RPMI8226 (cell line): ENCODE measurements around the gene SDK1.
"Not testable (repeated sequence)": the region's sequence is repeated elsewhere in the genome, so short reads cannot be mapped to it uniquely, and the experiment has no call there.

Experiments
- DNase-seq: peaks from one replicate; pipeline ENCODE4 v3.0.0-alpha.2; 2015

Gene SDK1

DNA sequence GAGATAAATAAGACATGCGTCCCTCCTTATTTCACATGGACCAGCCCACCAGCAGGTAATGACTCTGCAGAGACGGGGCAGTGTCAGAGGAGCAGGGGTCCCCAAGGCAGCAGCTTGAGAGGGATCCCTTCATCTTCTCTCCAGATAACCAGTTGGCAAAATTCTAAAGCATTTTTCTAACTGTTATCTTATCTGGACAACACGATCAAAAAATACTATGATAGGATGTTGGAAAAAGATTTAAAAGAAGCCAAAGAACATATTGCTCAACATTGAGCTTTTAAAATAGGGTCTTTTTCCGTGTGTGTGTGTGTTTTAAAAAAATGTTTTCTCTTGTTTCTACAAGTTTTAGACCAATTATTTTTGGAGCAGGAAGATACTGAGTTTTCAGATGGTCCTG is 641.2 kb downstream of the SDK1 start:
- no peak for DNase-seq

DNA sequence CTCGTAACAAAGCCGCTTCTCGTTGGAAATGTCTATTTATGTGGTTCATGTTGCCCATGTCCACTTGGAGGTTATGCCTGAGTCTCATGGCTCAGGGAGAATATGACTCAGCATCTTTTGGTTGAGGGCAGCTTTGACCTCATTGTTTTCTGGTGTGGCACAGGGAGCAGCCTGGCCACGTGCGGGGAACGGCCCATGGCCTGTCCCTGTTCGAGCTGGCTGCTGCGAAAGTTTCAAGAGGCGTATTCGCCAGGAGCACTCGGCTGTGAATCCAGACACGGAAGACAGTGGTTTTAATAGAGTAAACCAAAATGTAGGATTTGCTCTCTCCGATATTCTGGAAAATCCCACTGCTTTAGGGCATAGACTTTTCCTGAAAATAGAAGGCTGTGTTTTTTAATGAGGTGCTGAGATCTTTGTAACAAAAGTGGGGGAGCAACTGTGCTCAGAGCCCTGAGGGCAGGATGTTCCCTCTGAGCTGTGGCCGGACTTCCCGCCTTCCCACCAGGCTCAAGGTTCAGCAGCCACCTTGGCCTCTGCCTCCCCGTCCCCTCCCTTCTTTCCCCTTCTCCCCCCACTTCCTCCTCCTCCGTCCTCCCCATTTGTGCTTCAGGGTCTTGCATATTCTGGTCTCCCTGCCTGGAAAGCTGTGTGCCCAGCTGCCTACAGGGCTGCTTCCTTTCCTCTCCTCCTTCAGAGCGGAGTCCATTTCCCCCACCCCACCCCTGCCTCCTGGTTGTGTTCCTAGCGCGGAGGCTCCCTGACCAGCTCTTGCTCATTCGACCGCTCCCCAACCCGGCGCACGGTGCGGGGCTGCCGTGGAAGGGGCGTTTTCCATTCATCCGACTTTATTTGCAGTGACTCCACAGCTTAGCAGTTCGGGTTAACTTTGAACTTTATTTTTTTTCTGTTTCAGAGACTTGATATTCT is 642.0 kb downstream of the SDK1 start:
- DNase-seq, result no peak

DNA sequence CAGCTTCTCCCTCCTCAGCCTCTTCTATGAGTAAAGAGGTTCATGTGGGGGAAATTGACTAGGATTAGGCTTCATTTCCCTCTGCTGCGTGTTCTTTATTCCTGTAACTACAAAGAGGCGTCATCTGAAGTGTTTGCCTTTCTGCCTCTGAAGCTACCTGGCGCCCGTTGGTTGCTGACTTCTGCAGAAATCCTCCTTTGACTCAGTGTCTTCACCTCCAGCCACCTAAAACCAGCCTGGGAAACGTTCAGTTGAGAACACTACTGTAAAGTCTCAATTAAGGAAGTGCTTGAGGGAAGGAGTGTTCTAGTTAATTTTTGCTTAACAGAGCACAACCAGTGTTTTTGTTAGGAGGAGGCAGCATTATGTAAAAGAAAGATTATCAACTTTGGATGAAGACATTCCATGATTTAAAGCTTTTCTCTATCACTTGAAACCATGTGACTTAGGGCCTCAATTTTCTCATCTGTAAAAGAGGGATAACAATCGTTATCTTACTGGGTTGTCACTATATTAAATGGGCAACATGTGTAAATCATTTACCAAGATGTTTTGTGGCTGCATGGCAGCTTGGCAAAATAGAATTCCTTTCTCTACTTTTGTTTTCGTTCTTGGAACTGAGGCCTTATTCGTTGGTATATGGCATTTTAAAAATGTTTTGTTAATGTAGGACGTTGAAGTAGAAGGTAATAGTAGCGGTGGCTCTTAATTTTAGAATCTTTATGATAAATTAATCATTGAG is 642.9 kb downstream of the SDK1 start:
- peak; percentile 10 for DNase-seq

DNA sequence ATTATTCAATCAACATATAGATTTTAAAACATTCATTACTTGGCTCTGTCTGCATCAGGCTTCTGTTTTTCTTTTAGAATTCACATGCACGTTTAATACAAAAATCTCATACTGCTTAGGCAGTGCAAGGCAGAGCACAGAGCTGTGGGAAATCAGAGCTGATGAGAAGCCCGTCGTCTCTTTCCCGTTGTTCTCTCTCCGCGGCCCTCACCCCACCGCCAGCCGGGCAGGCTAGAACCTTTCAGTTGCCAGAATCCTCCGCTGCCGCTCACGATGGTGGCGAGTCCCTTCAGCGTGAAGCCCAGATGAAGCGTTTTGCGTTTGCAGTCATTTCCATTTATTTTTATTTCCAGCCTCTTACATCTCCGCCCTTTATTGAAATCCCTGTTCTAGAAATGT is 648.2 kb downstream of the SDK1 start:
- DNase-seq, result no peak

DNA sequence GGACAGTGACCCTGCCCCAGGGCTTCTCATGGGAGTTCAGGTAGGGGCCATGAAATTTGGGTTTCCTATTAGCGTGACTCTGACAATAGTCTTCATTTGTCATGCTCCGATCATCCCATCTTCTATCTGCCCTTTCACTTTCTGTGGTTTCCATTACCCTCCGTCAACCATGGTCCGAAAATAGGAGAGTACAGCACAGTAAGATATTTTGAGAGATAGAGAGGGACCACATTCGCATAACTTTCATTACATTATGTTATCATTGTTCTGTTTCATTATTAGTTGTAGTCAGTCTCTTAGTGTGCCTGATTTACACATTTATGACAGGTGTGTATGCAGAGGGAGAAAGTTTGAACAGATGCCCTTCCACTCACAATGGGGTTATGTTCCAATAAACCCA is 649.2 kb downstream of the SDK1 start:
- no peak for DNase-seq

DNA sequence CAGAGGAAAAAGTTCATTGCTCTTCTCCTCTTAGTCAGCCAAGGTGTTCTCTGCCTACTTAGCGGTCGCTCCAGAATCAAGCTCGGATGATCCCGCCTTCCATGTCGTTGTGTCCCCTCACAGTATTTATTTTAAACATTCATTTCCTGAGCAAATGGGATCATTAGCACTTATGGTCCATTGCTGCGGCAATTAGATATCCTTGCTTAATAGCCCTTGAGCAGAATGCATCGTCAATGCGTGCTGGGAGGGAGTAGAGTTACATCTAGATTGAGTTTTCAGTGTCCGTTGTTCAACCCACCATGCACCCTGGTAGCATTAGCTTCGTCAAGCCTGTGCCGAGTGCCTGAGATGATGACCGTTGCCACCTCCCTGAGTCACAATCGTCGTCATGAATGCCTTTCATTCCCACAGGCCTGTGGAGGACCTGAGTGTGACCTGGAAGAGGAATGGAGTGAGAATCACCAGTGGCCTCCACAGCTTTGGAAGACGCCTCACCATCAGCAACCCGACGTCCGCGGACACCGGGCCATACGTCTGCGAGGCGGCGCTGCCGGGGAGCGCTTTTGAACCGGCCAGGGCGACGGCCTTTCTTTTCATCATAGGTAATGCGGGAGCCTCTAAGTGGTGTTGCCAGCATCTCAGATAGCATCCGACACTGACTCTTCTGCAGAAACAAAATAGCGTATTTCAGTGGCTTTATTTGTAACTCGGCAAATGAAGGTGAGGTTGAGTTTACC is 650.4 kb downstream of the SDK1 start:
- no peak for DNase-seq

DNA sequence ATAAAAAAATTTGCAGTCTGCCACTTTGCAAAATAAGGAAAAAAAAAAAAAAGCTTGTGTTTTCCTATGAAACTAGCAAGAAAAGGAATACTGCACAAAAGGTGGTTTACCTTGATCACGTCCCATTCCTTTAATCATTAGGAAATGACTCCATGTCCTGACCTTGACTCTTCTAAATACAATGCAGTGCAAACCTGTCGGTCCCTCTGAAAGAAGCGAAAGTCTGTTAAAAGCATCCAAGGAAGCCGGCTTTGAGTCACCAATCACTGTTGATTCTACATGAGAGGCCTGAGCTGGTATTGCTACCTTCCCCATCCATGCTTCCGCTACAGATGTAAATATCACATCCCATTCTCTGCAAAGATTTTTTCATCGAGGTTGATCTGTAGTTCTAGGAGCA is 652.1 kb downstream of the SDK1 start:
- DNase-seq, result no peak

DNA sequence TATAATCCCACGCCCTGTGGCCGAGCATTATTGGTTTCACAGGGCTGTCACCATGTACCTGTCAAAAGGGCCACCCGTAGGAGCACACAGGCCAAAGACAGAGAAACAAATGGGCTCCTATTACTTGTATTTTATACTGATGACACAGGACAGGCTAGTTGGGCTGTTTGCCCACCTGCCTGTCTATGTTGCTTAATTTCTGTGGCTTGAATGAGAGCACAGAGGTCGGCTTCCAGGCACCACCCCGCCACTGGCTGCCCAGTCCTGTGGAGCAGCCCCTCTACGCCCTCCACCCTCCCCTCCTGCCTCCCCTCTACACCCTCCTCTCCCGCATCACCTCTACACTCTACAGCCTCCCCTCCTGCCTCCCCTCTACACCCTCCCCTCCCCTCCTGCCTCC is 652.9 kb downstream of the SDK1 start:
- DNase-seq, result no peak

DNA sequence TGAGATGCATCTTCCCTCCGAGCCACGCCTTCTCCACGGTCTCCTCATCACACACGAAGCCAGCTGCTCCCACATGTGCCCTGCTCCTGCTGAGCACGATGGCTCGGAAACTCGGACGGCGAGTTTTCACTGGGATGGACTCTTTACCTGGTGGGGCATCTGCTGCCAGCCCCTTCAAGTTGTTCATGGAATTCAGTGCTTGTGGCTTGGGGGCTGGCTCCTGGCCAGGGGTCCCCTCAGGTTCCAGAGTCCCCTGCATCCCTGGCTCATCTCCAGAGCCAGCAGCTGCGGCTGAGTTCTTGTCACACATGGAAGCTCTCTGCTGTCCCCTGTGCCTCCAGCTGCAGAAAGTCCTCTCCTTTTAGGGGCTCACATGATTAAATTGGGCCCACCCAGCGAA is 654.0 kb downstream of the SDK1 start:
- no peak for DNase-seq

DNA sequence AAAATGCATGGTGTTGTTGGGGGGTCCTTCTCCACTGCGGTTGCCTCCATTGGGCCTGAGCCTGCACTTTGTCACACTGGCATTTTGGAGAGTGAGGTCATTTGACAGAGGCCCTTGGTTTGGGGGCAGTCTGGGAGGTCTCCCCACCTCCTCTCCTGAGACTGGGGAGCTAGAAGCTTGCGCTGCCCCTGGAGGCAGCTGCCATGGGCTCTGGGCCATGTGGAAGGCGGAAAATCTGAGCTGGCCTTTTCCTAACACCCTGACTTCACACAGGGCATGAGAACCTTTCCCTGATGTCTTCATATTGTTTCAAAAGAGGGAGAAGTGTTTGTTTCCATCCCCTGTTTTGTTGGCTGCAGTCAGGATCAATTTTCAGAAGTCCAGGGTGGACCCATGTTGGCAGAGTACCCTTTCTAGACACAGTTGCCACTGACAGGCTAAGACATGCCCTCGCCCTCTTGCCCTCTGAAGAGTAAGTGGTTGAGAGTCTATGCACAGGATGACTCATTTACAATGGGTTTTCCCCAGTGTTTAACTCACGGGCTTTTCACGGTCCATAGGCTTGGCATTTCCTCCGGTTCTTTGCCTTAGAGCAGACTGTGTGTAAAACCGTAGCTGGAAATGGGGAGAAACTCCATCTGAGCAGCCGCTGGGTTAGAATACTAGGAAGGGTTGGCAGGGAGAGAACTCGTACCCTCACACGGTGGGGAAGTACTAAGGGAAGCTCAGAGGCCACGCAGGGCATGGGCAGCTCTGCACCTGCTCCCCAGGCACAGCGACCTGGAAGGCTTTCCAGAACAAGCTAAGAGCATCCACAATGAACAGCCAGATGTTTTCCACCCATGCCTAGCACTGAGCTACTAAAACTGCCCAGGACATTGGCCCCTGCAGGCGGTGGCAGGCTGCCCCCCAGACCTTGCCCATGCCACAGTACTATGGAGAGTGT is 655.0 kb downstream of the SDK1 start:
- no peak for DNase-seq

DNA sequence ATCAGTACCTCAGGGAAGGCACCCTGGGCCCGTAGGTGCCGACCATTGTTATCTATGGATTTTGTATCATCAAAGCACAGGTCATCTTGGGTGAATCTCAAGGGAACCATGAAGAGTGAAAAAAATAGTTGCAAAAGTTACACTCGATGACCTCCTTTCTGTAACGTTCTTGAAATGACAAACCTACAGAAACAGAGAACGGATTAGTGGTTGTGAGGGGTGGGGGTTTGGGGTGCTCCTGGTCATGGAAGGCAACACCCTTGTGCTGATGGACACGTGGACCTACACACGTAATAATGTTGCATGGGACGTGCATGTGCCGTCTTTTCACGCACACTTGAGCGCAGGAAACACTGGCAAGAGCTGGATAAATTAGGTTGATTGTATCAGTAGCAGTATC is 655.9 kb downstream of the SDK1 start:
- DNase-seq, result no peak

DNA sequence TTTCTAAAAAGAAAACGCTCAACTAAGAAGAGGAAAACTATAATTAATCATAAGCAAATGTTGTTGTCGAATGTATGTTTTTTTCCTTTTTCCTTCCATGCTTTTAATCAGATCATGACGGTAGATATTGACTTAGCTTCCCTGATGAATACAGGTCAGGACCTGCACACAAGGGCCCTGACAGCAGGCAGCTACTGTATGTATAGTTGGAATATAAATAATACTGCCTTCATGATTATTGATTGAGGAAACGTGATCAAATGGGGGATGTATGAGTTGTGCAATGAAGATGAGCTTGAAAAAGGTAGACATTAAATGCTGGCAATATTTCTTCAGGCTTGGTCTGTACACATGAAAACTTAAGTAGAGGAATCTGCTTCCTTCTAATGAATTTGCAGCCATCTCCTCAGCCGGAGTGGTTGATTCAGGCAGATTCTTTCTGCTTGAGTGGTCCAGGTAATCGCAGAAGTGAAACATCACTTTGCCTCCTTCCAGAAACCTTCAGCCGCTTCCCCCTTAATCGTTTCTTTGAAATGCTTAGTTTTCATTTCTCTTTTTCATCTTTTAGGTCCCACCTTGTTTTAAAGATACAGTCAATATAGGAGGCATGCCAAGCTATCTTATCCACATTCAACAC is 656.5 kb downstream of the SDK1 start:
- DNase-seq, result no peak

DNA sequence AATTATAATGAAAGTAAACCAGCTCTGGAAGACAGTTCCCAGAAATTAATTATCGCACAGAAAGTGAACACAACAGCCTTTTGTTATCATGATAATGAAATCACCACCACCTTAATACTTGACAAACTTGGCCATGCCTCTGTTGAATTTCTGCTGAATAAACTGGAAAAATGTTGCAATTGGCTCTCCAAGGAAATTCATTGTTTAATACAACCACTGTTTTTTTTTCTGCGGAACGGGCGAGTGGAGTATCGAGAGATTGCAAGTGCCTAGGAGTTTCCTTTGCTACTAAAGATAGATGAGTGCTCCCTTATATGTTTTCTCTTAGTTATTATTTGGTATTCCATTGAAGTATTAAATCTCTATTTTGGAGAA is 657.0 kb downstream of the SDK1 start:
- DNase-seq, result no peak

DNA sequence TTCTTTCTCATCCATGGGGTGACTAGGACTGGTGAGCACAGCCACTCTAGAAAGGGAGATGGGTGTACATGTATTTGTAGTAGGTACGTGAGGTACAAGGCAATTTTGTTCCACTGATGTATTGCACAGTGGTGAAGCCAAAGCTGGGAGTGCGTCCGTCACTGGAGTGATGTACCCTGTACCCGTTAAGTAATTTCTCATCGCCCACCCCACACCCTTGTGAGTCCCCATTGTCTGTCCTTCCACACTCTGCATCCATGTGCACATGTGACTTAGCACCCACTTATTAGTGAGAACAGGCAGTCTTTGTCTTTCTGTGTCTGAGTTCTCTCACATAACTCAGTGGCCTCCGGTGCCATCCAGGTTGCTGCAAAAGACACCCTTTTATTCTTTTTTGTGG is 658.3 kb downstream of the SDK1 start:
- no peak for DNase-seq

DNA sequence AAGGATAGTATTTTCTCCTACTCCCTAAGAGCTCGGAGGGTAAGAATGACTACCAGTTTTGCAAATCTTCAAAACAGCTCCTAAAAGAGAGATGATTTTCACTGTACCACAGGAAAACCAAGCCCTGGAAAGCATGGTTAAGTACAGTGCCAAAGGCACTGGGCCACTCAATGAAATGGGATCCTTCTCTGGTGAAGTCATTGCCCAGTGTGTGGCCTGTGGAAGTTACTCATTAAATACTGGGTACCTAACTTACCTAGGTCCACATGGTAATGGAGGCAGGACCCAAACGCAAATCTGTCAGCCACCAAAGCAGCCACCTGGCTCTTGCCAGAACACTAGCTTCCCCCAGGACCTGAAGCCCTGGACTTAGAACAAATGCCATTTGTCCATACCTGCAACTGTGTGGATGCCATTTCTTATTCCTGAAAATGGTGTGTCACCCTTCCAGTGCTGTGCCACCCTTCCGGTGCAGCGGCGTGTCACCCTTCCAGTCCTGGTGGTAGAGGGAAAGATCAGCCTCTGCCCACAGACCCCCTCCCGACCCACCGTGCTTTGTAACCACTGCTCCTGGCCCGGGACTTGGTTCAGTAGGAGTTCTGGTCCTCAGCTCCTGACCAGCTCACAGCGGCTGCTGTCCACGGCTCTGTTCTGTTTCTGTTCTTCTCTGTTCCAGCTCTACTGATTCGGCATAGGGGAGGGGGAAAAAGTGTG is 659.2 kb downstream of the SDK1 start:
- DNase-seq, result no peak

DNA sequence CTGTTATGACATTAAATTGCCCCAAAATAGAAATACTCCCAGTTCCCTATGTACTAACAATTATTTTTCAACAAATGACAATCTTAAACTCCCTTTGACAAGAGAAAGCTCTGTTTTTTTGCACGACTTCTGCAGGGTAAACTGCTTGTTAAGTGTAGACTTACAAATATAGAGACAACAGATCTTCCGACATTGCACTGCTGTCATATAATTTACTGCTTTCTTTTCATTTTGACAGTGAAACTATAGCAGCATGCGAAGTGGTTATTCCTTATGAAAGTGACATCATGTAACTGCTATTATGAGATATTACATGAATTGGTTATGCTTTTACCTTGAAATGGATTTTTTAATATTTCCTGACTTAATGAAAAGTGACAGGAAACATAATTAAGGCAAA is 659.9 kb downstream of the SDK1 start:
- no peak for DNase-seq

DNA sequence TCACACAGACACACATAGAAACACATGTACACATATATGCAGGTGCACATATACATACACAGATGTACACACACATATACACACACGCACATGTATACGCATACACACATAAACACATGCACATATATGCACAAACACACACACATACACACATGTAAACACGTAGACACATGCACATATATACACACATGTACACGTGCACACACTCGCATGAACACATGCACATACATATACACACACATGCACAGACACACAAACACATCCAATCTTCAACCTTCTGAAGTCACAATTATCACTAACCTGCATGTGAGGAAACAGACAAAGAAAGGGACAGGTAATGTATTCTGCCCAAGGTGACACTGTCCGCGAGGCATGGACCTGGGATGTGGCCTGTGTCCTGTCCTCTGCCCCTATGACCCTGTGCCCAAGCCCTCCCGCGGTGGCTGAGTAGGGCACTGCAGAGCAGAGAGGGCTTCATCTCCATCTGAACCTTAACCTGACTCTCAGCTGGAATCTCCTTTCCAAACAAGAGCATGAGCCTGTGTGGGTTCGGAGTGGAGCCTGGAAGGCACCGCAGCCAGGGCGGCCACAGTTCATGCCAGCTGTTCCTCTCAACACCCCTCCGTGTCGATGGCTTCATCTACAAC is 660.9 kb downstream of the SDK1 start:
- DNase-seq, result no peak

DNA sequence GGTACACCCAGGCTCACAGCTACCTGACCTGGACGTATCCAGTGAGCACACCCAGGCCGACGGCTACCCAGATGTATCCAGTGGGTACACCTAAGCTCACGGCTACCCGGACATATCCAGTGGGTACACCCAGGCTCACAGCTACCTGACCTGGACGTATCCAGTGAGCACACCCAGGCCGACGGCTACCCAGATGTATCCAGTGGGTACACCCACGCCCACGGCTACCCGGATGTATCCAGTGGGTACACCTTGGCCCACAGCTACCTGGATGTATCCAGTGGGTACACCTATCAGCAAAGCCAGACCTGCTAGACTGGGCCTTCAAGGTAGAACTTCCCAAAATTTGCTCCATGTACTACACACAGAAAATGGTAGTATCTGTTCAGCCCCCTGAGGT is 662.7 kb downstream of the SDK1 start:
- DNase-seq, result not testable (repeated sequence)

DNA sequence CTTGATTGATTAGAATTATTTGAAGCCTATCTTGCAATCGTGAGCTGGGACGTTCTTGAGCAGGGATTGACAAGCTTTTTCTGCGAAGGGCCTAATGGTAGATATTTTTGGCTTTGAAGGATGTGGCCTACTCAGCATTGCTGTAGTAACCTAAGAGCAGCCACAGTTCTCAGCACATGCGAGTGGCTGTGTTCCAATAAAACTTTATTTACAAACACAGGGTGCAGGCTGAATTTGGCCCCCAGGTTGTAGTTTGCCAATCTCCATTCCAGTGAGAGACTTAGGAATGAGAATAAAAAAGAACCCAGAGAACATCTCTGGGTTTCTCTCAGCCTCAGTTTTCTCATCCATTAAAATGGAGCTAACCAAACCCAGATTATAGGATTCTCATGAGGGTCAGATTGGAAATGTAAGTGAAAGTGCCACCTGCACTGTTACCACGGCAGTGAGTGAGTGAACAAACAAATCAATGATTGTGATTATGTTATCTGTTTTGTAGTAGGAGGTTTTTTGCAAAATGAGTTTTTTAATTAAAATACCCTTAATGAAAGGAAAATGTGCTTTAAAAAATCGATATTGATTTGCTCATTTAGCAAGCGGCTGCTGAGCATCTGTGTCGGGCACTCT is 664.0 kb downstream of the SDK1 start:
- DNase-seq, result no peak

DNA sequence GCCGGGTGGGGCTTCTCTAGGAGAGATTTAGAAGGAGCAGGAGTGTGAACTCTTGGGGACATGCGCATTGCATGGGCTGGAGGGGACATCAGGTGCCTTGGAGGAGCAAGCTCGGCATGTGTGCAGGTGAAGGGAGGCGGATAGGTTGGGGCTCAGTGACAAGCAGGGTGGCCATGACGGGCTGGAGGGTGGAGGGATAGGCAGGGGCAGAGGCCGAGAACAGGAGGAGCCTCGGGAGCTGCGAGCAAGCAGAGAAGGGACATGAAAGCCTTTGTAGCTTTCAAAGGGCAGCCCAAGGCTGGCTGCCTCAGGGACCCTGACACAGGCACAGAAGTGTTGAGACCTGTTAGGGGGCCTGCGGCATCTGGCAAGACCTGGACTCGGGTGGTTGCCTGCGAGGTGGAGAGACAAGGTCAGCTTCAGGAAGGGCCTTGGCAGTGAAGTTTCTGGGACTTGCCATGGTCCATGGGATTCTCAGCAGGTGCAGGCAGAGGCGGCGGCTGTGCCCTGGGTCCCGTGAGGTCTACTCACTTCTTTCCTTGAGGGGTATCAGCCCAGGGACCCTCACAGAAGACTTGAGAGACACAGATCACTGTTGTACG is 664.8 kb downstream of the SDK1 start:
- DNase-seq, result no peak
